Measurements from ENCODE around the gene IL4I1. TPM values are rescaled to one million over a fixed set of nuclear protein-coding genes. Genes with fewer than 3 reads are reported as not detected.
"Not testable (repeated sequence)": the region's sequence is repeated elsewhere in the genome, so short reads cannot be mapped to it uniquely, and the experiment has no call there.

IL4I1 gene
- polyA plus RNA-seq, 1 experiment = 0.30 TPM

GRCh38 chr19:49929121-49929610 lies 32.5 kb upstream of the IL4I1 start, which contains the start of the genes ATF5 and NUP62:
Gene ATF5 (plus strand): TSS chr19:49929205. CDS start chr19:49930851, 1,646 bp downstream.
Gene NUP62 (minus strand): TSS chr19:49929504. CDS start chr19:49909807, 19,697 bp downstream.
- Histone ChIP-seq H3K27me3 (ENCODE audit: control insufficient read depth, insufficient read depth, low read length) (no peaks in the 10 kb centered on the region), H3K9me3 (ENCODE audit: control insufficient read depth, insufficient read depth, low read length) (peaks cover 5% of the 10 kb centered on the region; the same call in 1 of the 2 replicates), H3K27ac (ENCODE audit: low read depth, low read length) (peak within 1 kb of the TSS; percentile 87), H3K4me3 (ENCODE audit: low read depth, low read length) (peak within 1 kb of the TSS; percentile 94)
- ChIA-PET POLR2A (interaction anchor here (0.7 to 1.7 kb wide), 3 partner anchors 53 to 61 kb away, joined by 3 to 9 read pairs (median 5); partner anchors contain the start of gene AKT1S1), CTCF (interaction anchor here (1.5 kb wide), 1 partner anchor 9 kb away, joined by 5 read pairs; no protein-coding TSS in a partner anchor)
- DNase-seq (ENCODE audit: low read depth, low spot score) = no peak
- TF ChIP-seq CTCF (IDR thresholded peaks at IDR 0.05; ENCODE audit: low read depth, low read length) = no peak

- ChIA-PET CTCF (interaction anchor here (1.6 kb wide), 1 partner anchor 10 kb away, joined by 4 read pairs; no protein-coding TSS in a partner anchor), POLR2A (interaction anchor here (0.5 to 0.9 kb wide), 3 partner anchors 79 to 98 kb away, joined by 3 to 6 read pairs (median 3); partner anchors contain the start of gene ZNF473)
- peak overlapping the region; percentile 87 for H3K27ac ChIP-seq (ENCODE audit: low read depth, low read length)
- H3K27me3 ChIP-seq (ENCODE audit: control insufficient read depth, insufficient read depth, low read length) = no peaks in the 10 kb centered on the region
- peak overlapping the region; percentile 27 for H3K4me3 ChIP-seq (ENCODE audit: low read depth, low read length)
- H3K9me3 ChIP-seq (ENCODE audit: control insufficient read depth, insufficient read depth, low read length) = peaks cover 5% of the 10 kb centered on the region; the same call in 1 of the 2 replicates
- TF ChIP-seq CTCF (IDR thresholded peaks at IDR 0.05; ENCODE audit: low read depth, low read length) = no peak
- DNase-seq (ENCODE audit: low read depth, low spot score) = no peak
Observed at GRCh38 chr19:49927526-49928264, 31.0 kb upstream of the IL4I1 start.

GRCh38 chr19:49926515-49926914 lies 29.8 kb upstream of the IL4I1 start:
- H3K9me3 ChIP-seq (ENCODE audit: control insufficient read depth, insufficient read depth, low read length) = peaks cover 5% of the 10 kb centered on the region; the same call in 1 of the 2 replicates
- no peak for DNase-seq (ENCODE audit: low read depth, low spot score)
- no peaks in the 10 kb centered on the region for H3K27me3 ChIP-seq (ENCODE audit: control insufficient read depth, insufficient read depth, low read length)
- H3K4me3 ChIP-seq (ENCODE audit: low read depth, low read length) = no peak overlapping the region
- no peak overlapping the region for H3K27ac ChIP-seq (ENCODE audit: low read depth, low read length)
- TF ChIP-seq CTCF (IDR thresholded peaks at IDR 0.05; ENCODE audit: low read depth, low read length) = no peak
- ChIA-PET CTCF (interaction anchor here (0.7 kb wide), 1 partner anchor 12 kb away, joined by 4 read pairs; no protein-coding TSS in a partner anchor), POLR2A (no interaction called here)

- no peak for TF ChIP-seq CTCF (IDR thresholded peaks at IDR 0.05; ENCODE audit: low read depth, low read length)
- Histone ChIP-seq H3K9me3 (ENCODE audit: control insufficient read depth, insufficient read depth, low read length) (peaks cover 5% of the 10 kb centered on the region; the same call in 1 of the 2 replicates), H3K27ac (ENCODE audit: low read depth, low read length) (no peak overlapping the region), H3K4me3 (ENCODE audit: low read depth, low read length) (no peak overlapping the region), H3K27me3 (ENCODE audit: control insufficient read depth, insufficient read depth, low read length) (no peaks in the 10 kb centered on the region)
- CTCF ChIA-PET = no interaction called here
- POLR2A ChIA-PET = no interaction called here
- DNase-seq (ENCODE audit: low read depth, low spot score) = no peak
Observed at GRCh38 chr19:49925486-49925885, 28.8 kb upstream of the IL4I1 start.

GRCh38 chr19:49924881-49925210 lies 28.2 kb upstream of the IL4I1 start:
- H3K27me3 ChIP-seq (ENCODE audit: control insufficient read depth, insufficient read depth, low read length); DNase-seq (ENCODE audit: low read depth, low spot score); H3K9me3 ChIP-seq (ENCODE audit: control insufficient read depth, insufficient read depth, low read length); H3K4me3 ChIP-seq (ENCODE audit: low read depth, low read length); H3K27ac ChIP-seq (ENCODE audit: low read depth, low read length); POLR2A ChIA-PET; CTCF ChIA-PET: not testable (repeated sequence)
